Peyer's patch (tissue), 4 donors: ENCODE results near the gene CYP27B1. TPM values are rescaled to one million over a fixed set of nuclear protein-coding genes. Genes with fewer than 3 reads are reported as not detected.

ENCODE experiments used
- DNase-seq, 3 donors: peaks; one replicate each; pipeline ENCODE4 v3.0.0-alpha.2; 2017 to 2019
- H3K27ac ChIP-seq, 4 donors: fragments of 200-600 bp; sonication (generic); one replicate each; pipeline ENCODE4 v1.5.1; 2016 to 2019
- H3K27me3 ChIP-seq, 2 donors: fragments of 200-600 bp; sonication (generic); one replicate each; pipeline ENCODE4 v1.5.1; 2019
- H3K36me3 ChIP-seq, 3 donors: fragments of 200-600 bp; sonication (generic); one replicate each; pipeline ENCODE4 v1.5.1; 2016 to 2019
- H3K4me1 ChIP-seq, 4 donors: fragments of 200-600 bp; sonication (generic); one replicate each; pipeline ENCODE4 v1.5.1; 2016 to 2019
- H3K4me3 ChIP-seq, 4 donors: fragments of 200-600 bp; sonication (generic); 1 replicate in 3 of 4; 2 replicates in 1 of 4; pipeline ENCODE4 v1.5.1; 2016 to 2019; ENCODE audit warnings: mild to moderate bottlenecking in 1 of 4
- H3K9me3 ChIP-seq, 4 donors: fragments of 200-600 bp; sonication (generic); one replicate each; pipeline ENCODE4 v1.5.1; 2016 to 2019; ENCODE audit warnings: mild to moderate bottlenecking in 1 of 4
- POLR2A ChIP-seq, 2 donors: fragments of 450-650 bp; IDR thresholded peaks; one replicate each; pipeline ENCODE4 v1.5.1; 2017; ENCODE audit warnings: antibody characterized with exemption in 2 of 2, mild to moderate bottlenecking in 2 of 2, moderate library complexity in 2 of 2
- total RNA-seq, 4 donors: library from RNA; depleted of rRNA; stranded (reverse); fragments of >200 nt; gene quantifications; one replicate each; pipeline ENCODE4 v1.1.0, GENCODE V29; 2016
- TF ChIP-seq, protein P1 (sequence below), 6 experiments: fragments of 450-650 bp in 4 of 6; fragments of 200-600 bp in 2 of 6; sonication (generic) in 1 of 6; IDR thresholded peaks; one replicate each; pipeline ENCODE4 v1.5.1; 2017 to 2019; ENCODE audit warnings: antibody characterized with exemption in 6 of 6, mild to moderate bottlenecking in 3 of 6, moderate library complexity in 1 of 6

Gene CYP27B1
- total RNA-seq, 4 donors from 2014 or later: 1.7 TPM; not detected in 3

- DNase-seq: peak in 1 of 3 donors; percentile 33
- Histone ChIP-seq H3K9me3 (no peaks in the 10 kb centered on the region), H3K36me3 (peaks cover 0 to 60% (median 0%) of the 10 kb centered on the region in 3 donors)
Observed at GRCh38 chr12:57720606-57721595, 46.0 kb downstream of the CYP27B1 start.

GRCh38 chr12:57719777-57720605 lies 46.9 kb downstream of the CYP27B1 start:
- no peak overlapping the region for H3K4me3 ChIP-seq
- peak in 1 of 3 donors; percentile 37 for DNase-seq
- H3K9me3 ChIP-seq: no peaks in the 10 kb centered on the region
- TF ChIP-seq, protein P1, sequence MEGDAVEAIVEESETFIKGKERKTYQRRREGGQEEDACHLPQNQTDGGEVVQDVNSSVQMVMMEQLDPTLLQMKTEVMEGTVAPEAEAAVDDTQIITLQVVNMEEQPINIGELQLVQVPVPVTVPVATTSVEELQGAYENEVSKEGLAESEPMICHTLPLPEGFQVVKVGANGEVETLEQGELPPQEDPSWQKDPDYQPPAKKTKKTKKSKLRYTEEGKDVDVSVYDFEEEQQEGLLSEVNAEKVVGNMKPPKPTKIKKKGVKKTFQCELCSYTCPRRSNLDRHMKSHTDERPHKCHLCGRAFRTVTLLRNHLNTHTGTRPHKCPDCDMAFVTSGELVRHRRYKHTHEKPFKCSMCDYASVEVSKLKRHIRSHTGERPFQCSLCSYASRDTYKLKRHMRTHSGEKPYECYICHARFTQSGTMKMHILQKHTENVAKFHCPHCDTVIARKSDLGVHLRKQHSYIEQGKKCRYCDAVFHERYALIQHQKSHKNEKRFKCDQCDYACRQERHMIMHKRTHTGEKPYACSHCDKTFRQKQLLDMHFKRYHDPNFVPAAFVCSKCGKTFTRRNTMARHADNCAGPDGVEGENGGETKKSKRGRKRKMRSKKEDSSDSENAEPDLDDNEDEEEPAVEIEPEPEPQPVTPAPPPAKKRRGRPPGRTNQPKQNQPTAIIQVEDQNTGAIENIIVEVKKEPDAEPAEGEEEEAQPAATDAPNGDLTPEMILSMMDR (IDR thresholded peaks at IDR 0.05): no peak
- TF ChIP-seq POLR2A (IDR thresholded peaks at IDR 0.05): no peak
- no peak overlapping the region for H3K27ac ChIP-seq
- no peaks in the 10 kb centered on the region for H3K4me1 ChIP-seq
- peaks cover 0 to 68% (median 0%) of the 10 kb centered on the region in 3 donors for H3K36me3 ChIP-seq
- no peaks in the 10 kb centered on the region for H3K27me3 ChIP-seq

More at GRCh38 chr12:57720606-57721595, 46.0 kb downstream of the CYP27B1 start:
- Histone ChIP-seq H3K27ac (no peak overlapping the region), H3K4me3 (no peak overlapping the region), H3K27me3 (no peaks in the 10 kb centered on the region), H3K4me1 (no peaks in the 10 kb centered on the region)
- TF ChIP-seq, protein P1 (IDR thresholded peaks at IDR 0.05): no peak
- TF ChIP-seq POLR2A (IDR thresholded peaks at IDR 0.05): no peak

DNA sequence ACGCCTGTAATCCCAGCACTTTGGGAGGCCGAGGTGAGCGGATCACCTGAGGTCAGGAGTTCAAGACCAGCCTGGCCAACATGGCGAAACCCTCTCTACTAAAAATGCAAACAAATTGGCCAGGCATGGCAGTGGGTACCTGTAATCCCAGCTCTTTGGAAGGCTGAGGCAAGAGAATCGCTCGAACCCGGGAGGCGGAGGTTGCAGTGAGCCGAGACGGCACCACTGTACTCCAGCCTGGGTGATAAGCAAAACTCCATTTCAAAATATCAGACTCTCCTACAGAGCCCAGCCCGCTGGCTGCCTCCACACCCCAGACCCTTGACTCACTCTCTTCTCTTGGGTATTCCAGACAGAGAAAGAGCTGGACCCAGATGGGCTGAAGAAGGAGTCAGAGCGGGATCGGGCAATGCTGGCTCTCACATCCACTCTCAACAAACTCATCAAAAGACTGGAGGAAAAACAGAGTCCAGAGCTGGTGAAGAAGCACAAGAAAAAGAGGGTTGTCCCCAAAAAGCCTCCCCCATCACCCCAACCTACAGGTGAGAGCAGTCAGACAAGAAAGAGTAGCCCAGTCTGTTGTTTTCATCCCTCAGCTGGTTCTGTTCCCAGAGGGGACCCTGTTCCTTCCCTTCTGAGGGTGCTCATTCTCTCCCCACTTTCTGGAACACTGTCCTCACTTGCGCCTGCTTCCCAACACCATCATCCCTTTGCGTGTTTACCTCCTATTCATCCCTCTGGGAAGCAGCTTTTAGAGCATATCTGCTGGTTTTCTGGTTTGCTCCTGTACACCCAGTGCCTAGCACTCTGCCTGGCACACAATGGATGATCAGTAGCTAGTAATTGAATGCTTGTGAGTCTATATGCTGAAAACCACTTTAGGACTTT lies 48.0 kb downstream of the CYP27B1 start:
- peaks cover 0 to 78% (median 0%) of the 10 kb centered on the region in 3 donors for H3K36me3 ChIP-seq
- no peak for TF ChIP-seq POLR2A (IDR thresholded peaks at IDR 0.05)
- TF ChIP-seq, protein P1 (IDR thresholded peaks at IDR 0.05): no peak

GRCh38 chr12:57717846-57718640 lies 48.8 kb downstream of the CYP27B1 start:
- TF ChIP-seq, protein P1 (IDR thresholded peaks at IDR 0.05): no peak
- TF ChIP-seq POLR2A (IDR thresholded peaks at IDR 0.05): no peak
- Histone ChIP-seq H3K27ac (no peak overlapping the region), H3K9me3 (no peaks in the 10 kb centered on the region), H3K4me1 (no peaks in the 10 kb centered on the region), H3K27me3 (no peaks in the 10 kb centered on the region), H3K36me3 (peaks cover 0 to 78% (median 0%) of the 10 kb centered on the region in 3 donors), H3K4me3 (no peak overlapping the region)
- peak in 1 of 3 donors; percentile 29 for DNase-seq

More for the DNA sequence above, 48.0 kb downstream of the CYP27B1 start:
- H3K9me3 ChIP-seq: no peaks in the 10 kb centered on the region
- no peak overlapping the region for H3K27ac ChIP-seq
- DNase-seq: peak in 1 of 3 donors; percentile 35
- H3K4me3 ChIP-seq: no peak overlapping the region
- no peaks in the 10 kb centered on the region for H3K4me1 ChIP-seq
- H3K27me3 ChIP-seq: no peaks in the 10 kb centered on the region
